ENCODE results near the gene STK26.
A peak's percentile ranks its signal among the peaks of the same experiment; 100 is the strongest.

STK26 gene

DNA sequence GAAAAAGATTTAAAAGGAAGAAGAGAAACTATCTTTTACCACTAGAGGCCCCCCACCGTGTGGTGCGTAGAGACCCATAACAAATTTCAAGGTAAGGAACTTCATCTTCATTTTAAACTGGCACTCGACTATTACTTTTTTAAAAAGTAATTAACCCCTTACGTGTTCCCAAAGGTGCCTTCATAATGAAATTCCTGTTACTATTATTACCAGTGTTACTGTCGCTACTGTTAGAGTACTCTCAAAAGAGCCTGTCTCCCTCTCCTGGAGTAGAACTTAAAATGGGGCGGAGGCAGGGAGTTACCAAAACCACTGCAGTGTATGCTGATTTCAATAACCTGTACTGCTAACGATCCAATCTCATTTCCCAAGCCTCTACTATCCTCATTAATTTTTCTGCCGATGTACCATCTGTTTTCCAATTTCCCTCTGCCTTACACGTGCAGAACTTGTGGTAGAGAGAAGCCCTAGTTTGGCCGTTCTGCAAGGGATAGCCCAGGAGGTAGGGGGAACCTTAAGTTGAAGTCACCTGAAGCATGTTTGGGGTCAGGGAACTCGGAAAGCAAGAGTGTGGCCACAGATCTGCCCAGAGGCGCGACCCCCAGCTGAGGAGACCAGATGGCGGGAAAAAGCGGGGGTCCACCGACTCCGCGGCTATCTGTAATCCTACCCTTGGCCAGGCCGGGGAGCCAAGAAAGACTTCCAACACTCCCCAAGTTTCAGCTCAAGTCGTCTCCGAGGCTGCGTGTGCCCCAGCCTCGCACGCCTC, 720 bp upstream of the STK26 start:
- TF ChIP-seq, protein P1, sequence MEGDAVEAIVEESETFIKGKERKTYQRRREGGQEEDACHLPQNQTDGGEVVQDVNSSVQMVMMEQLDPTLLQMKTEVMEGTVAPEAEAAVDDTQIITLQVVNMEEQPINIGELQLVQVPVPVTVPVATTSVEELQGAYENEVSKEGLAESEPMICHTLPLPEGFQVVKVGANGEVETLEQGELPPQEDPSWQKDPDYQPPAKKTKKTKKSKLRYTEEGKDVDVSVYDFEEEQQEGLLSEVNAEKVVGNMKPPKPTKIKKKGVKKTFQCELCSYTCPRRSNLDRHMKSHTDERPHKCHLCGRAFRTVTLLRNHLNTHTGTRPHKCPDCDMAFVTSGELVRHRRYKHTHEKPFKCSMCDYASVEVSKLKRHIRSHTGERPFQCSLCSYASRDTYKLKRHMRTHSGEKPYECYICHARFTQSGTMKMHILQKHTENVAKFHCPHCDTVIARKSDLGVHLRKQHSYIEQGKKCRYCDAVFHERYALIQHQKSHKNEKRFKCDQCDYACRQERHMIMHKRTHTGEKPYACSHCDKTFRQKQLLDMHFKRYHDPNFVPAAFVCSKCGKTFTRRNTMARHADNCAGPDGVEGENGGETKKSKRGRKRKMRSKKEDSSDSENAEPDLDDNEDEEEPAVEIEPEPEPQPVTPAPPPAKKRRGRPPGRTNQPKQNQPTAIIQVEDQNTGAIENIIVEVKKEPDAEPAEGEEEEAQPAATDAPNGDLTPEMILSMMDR (conservative IDR thresholded peaks at IDR 0.05) = peak; percentile 28
- peak overlapping the region; percentile 72 for H3K27ac ChIP-seq

DNA sequence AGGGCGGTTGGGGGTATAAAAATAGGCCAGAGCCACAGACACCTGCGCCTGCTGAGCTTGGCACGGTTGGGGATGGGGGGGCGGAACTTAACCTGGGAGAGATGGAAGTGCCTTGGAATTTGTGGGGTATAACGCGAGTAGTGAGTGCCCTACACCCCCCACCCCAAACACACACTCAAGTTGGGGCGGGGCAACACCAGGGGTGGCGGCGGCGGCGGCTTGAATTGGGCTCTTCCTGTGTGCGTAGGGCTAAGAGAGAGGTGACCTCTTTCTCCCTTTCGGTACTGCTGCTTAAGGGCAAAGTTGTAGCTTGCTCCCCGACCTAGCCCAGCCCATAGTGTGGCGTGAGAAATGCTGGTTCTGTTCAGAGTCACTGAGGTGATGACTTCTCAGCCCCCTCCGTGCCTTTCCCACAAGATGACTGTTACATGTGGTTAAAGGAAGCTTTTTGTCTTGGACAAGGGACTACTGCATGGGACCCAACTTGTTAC, 839 bp downstream of the STK26 start:
- TF ChIP-seq, protein P1 (conservative IDR thresholded peaks at IDR 0.05) = no peak
- peak overlapping the region; percentile 72 for H3K27ac ChIP-seq

DNA sequence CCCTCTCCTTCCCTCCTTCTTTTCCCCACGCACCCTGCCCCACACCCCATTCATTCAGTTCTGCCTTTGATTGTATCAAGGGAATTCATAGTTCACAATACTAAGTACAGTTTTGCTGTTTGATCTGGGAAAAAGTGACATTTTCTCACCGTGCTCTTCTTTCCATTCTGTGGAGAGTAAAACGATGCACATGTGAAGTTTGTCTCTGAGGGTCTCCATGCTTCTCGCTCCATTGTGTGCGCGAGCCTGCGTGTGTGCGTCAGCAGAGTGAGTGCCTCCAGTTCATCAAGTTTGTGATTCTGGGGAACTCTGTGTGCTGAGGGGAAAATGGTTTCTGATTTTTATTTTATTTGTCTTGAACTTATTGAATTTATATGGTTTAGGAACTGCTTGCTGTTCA, 1.9 kb downstream of the STK26 start:
- TF ChIP-seq, protein P1 (conservative IDR thresholded peaks at IDR 0.05) = no peak
- H3K27ac ChIP-seq = no peak overlapping the region

DNA sequence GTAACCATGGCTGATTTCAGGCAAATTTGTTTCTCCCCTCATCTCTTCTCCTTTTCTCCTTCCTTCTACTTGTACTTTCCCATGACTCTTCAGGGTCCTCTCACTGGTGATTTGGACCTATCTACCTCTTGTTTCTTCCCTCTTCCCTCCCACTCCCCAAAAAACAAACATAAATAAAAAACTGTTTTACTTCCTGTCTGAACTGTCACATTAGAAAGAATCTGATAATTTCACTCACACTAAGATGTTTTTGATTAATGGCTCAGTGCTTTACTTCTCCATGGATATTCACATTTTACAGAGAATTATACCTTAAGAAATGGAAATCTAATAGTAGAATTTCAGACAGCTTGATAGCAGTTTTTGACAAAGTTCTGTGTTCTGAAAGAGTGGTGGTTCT, 7.2 kb downstream of the STK26 start:
- TF ChIP-seq, protein P1 (conservative IDR thresholded peaks at IDR 0.05) = no peak
- no peak overlapping the region for H3K27ac ChIP-seq

DNA sequence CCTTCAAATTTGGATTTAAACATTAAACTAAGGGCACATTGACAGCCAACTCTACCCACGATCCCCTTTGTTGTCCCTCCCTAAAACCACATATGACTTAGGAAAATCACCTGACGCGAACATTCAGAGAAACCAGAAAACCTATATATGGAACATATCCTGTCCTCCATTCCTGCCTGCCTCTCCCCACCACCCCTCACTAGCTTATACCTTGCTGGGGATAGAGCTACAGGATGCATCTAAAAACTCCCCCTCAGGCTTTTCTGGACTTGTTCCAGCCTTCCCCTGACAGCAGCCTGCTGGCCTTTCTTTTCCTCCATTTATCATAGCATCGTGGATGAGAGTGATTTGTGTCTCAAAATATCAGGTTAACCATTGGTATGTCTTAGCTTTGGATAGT, 8.8 kb downstream of the STK26 start:
- TF ChIP-seq, protein P1 (conservative IDR thresholded peaks at IDR 0.05) = no peak
- H3K27ac ChIP-seq = no peak overlapping the region

DNA sequence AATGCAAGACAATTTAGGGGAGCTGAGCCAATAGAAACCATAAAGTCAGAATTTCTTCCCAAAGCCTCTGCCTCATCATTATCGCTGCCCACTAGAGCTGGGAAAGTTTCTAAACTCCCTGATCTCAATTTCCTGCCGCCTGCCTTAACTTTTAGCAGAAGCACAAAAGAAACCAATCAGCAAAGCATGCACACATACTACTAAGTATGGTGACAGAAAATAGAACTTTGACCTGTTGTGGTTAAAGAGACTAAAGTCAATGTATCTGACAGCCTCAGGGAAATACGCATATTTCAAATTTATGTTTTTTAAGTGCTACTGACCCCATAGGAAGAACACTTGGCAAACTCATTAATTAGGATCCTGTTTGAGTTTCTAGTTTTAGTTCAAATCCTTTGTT, 10.1 kb downstream of the STK26 start:
- no peak overlapping the region for H3K27ac ChIP-seq
- TF ChIP-seq, protein P1 (conservative IDR thresholded peaks at IDR 0.05) = no peak

DNA sequence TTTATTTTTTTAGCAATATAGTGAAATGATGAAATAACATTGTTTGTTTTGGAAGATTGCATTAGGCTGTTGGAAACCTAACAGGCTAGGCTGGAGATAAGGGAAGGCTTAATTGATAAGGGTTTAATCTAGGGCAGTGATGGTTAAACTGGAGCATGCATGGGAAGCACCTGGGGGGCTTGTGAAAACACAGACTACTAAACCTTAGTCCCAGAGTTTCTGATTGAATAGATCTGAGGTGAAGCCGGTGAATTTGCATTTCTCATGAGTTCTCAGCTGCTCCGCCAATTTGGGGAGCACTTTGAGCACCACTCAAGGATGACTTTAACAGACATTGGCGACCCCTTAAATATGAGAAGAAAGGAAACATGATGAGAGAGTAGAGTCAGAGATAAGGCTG, 11.5 kb downstream of the STK26 start:
- no peak overlapping the region for H3K27ac ChIP-seq
- TF ChIP-seq, protein P1 (conservative IDR thresholded peaks at IDR 0.05) = no peak
